Measurements from ENCODE around the gene ZBTB17.
"Not testable (repeated sequence)": the region's sequence is repeated elsewhere in the genome, so short reads cannot be mapped to it uniquely, and the experiment has no call there.

ZBTB17 gene

DNA sequence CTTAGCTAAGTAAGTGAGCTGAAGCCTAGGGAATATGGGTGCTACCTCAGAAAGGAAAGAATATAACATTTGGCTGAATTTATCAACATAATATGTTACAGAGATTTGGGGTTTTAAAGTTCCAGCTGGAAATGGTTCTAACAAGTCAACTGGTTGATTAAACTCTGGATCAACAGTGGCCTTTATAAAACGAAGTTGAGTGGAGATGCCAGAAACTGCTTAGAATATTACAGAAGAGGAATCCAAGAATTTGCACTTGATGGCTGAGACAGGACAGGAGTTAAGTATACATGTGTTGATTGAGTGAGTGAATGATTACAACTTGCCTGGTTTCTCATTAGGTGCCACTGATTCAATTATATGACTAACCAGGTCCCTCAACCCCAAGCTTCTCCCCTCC lies 7.4 kb upstream of the ZBTB17 start:
- H3K27me3 ChIP-seq (ENCODE audit: control insufficient read depth, insufficient read depth, low read length): no peaks in the 10 kb centered on the region
- TF ChIP-seq, protein P1, sequence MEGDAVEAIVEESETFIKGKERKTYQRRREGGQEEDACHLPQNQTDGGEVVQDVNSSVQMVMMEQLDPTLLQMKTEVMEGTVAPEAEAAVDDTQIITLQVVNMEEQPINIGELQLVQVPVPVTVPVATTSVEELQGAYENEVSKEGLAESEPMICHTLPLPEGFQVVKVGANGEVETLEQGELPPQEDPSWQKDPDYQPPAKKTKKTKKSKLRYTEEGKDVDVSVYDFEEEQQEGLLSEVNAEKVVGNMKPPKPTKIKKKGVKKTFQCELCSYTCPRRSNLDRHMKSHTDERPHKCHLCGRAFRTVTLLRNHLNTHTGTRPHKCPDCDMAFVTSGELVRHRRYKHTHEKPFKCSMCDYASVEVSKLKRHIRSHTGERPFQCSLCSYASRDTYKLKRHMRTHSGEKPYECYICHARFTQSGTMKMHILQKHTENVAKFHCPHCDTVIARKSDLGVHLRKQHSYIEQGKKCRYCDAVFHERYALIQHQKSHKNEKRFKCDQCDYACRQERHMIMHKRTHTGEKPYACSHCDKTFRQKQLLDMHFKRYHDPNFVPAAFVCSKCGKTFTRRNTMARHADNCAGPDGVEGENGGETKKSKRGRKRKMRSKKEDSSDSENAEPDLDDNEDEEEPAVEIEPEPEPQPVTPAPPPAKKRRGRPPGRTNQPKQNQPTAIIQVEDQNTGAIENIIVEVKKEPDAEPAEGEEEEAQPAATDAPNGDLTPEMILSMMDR (IDR thresholded peaks at IDR 0.05): no peak
- no peaks in the 10 kb centered on the region for H3K9me3 ChIP-seq (ENCODE audit: control insufficient read depth, low read length)
- H2AFZ ChIP-seq: no peak overlapping the region
- H3K4me2 ChIP-seq (ENCODE audit: low read length): no peak overlapping the region
- H3K27ac ChIP-seq: no peak overlapping the region
- H3K36me3 ChIP-seq (ENCODE audit: control insufficient read depth, insufficient read depth, low read length): no peaks in the 10 kb centered on the region
- no peak overlapping the region for H3K9ac ChIP-seq
- no peaks in the 10 kb centered on the region for H3K79me2 ChIP-seq
- no peaks in the 10 kb centered on the region for H3K4me1 ChIP-seq
- H3K4me3 ChIP-seq (ENCODE audit: low read depth, low read length): no peak overlapping the region

DNA sequence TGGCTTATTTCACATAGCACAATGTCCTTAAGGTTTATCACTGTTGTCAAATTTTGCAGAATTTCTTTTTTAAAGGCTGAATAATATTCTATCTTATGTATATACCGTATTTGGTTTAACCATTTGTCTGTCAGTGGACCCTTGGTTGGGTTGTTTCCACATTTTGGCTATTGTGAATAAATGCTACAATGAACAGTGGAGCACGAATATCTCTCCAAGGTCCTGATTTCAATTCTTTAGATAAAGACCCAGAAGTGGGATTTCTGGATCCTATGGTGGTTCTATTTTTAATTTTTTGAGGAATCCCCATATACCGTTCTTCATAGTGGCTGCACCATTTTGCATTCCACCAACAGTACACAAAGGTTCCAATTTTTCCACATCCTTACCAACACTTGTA lies 5.8 kb upstream of the ZBTB17 start:
- no peaks in the 10 kb centered on the region for H3K4me1 ChIP-seq

DNA sequence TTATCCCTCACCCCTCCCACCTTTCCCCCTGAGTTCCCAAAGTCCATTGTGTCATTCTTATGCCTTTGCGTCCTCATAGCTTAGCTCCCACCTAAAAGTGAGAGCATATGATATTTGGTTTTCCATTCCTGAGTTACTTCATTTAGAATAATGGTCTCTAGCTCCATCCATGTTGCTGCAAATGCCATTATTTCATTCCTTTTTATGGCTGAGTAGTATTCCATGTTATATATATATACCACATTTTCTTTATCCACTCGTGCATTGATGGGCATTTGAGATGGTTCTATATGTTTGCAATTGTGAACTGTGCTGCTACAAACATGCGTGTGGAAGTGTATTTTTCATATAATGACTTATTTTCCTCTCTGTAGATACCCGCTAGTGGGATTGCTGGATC lies 2.0 kb upstream of the ZBTB17 start:
- not testable (repeated sequence) for H3K36me3 ChIP-seq (ENCODE audit: control insufficient read depth, insufficient read depth, low read length); H3K9me3 ChIP-seq (ENCODE audit: control insufficient read depth, low read length); H3K4me3 ChIP-seq (ENCODE audit: low read depth, low read length); H3K27ac ChIP-seq; H3K9ac ChIP-seq; H2AFZ ChIP-seq; H3K4me2 ChIP-seq (ENCODE audit: low read length); H3K27me3 ChIP-seq (ENCODE audit: control insufficient read depth, insufficient read depth, low read length); H3K4me1 ChIP-seq
- peaks cover 11% of the 10 kb centered on the region for H3K79me2 ChIP-seq

More for the DNA sequence above, 5.8 kb upstream of the ZBTB17 start:
- no peaks in the 10 kb centered on the region for H3K27me3 ChIP-seq (ENCODE audit: control insufficient read depth, insufficient read depth, low read length)
- no peaks in the 10 kb centered on the region for H3K36me3 ChIP-seq (ENCODE audit: control insufficient read depth, insufficient read depth, low read length)
- no peak overlapping the region for H2AFZ ChIP-seq
- TF ChIP-seq, protein P1 (IDR thresholded peaks at IDR 0.05): no peak
- no peak overlapping the region for H3K9ac ChIP-seq
- no peaks in the 10 kb centered on the region for H3K79me2 ChIP-seq
- no peak overlapping the region for H3K27ac ChIP-seq
- no peak overlapping the region for H3K4me2 ChIP-seq (ENCODE audit: low read length)
- no peak overlapping the region for H3K4me3 ChIP-seq (ENCODE audit: low read depth, low read length)
- no peaks in the 10 kb centered on the region for H3K9me3 ChIP-seq (ENCODE audit: control insufficient read depth, low read length)

DNA sequence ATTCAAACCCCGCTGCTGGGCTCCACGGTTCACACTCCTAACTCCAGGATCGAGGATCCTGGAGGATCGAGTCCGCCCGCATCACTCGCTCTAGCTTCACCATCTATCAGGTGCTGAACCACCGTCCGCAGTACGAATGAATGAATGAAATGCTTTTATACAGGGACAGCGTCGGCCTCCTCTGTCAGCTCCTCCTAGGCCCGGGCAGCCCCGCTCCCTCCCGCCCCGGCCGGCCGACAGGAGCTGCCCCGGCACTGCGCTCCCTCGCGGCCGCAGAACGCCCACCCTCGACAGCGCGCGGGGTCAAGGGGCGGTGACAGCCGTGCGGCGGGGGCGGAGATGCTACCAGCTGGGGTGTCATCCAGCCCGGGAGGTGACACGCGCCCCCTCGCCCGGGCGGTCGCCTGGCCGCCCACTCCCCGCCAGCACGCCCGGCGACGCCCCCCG lies 520 bp downstream of the ZBTB17 start:
- no peaks in the 10 kb centered on the region for H3K36me3 ChIP-seq (ENCODE audit: control insufficient read depth, insufficient read depth, low read length)
- no peaks in the 10 kb centered on the region for H3K4me1 ChIP-seq
- no peaks in the 10 kb centered on the region for H3K9me3 ChIP-seq (ENCODE audit: control insufficient read depth, low read length)
- H3K9ac ChIP-seq: no peak overlapping the region
- peak overlapping the region; percentile 91 for H3K4me2 ChIP-seq (ENCODE audit: low read length)
- peak overlapping the region; percentile 92 for H2AFZ ChIP-seq
- TF ChIP-seq, protein P1 (IDR thresholded peaks at IDR 0.05): no peak
- peaks cover 20% of the 10 kb centered on the region for H3K79me2 ChIP-seq
- H3K4me3 ChIP-seq (ENCODE audit: low read depth, low read length): peak overlapping the region; percentile 94
- H3K27me3 ChIP-seq (ENCODE audit: control insufficient read depth, insufficient read depth, low read length): no peaks in the 10 kb centered on the region
- no peak overlapping the region for H3K27ac ChIP-seq

DNA sequence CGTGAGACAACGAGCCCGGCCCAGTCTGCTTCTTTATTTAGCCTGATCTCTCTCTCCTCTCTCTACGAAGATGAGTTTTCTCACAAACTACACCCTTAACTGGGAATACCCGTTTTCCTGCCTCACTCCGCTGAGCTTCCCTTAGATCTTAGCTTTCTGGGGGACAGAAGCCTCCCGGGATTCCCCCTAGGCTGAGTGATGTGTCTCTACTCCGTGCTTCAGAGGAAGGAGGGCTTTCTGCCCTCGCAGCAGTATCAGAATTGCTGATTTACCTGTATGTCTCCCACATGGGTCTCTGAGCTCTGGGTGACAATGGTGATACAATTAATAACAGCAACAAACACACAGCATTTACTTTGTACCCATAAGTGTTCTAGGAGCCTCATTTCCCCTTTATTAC lies 1.0 kb downstream of the ZBTB17 start:
- H3K27ac ChIP-seq: no peak overlapping the region
- peak overlapping the region; percentile 94 for H3K4me3 ChIP-seq (ENCODE audit: low read depth, low read length)
- H3K4me2 ChIP-seq (ENCODE audit: low read length): peak overlapping the region; percentile 91
- peaks cover 20% of the 10 kb centered on the region for H3K79me2 ChIP-seq
- H2AFZ ChIP-seq: no peak overlapping the region
- no peaks in the 10 kb centered on the region for H3K9me3 ChIP-seq (ENCODE audit: control insufficient read depth, low read length)
- no peaks in the 10 kb centered on the region for H3K4me1 ChIP-seq
- H3K27me3 ChIP-seq (ENCODE audit: control insufficient read depth, insufficient read depth, low read length): no peaks in the 10 kb centered on the region
- TF ChIP-seq, protein P1 (IDR thresholded peaks at IDR 0.05): no peak
- H3K9ac ChIP-seq: no peak overlapping the region
- no peaks in the 10 kb centered on the region for H3K36me3 ChIP-seq (ENCODE audit: control insufficient read depth, insufficient read depth, low read length)

All from parathyroid adenoma (tissue), 2 donors.